ENCODE results near the gene SRGAP1. TPM values are rescaled to one million over a fixed set of nuclear protein-coding genes. Genes with fewer than 3 reads are reported as not detected.
A peak's percentile ranks its signal among the peaks of the same experiment; 100 is the strongest.

SRGAP1 gene
- total and polyA plus RNA-seq, 2 experiments from 2014 or later = 9.2 to 10.8 TPM

- no peak overlapping the region for H3K4me2 ChIP-seq
- H3K9me2 ChIP-seq (replicated peaks; ENCODE audit: insufficient read depth) = no peaks in the 10 kb centered on the region
- no peak overlapping the region for H2AFZ ChIP-seq
- H3K36me3 ChIP-seq (replicated peaks; ENCODE audit: insufficient read depth, low read depth) = no peaks in the 10 kb centered on the region
- no peaks in the 10 kb centered on the region for H3K9me3 ChIP-seq (ENCODE audit: low read depth)
- peaks cover 9% of the 10 kb centered on the region for H3K4me1 ChIP-seq (ENCODE audit: insufficient read depth)
- H3K4me3 ChIP-seq = no peak overlapping the region
- TF ChIP-seq EZH2 (IDR thresholded peaks at IDR 0.05; ENCODE audit: borderline replicate concordance) (no peak), EZH2phosphoT487 (IDR thresholded peaks at IDR 0.05; ENCODE audit: low read depth, severe bottlenecking, unreplicated experiment) (no peak), CTCF (IDR thresholded peaks at IDR 0.05; ENCODE audit: poor library complexity) (no peak)
- DNase-seq (ENCODE audit: low spot score) = no peak
- peaks cover 29% of the 10 kb centered on the region for H3K79me2 ChIP-seq
- H3K27ac ChIP-seq = no peak overlapping the region
- peaks cover 5% of the 10 kb centered on the region for H4K20me1 ChIP-seq (ENCODE audit: insufficient read depth, poor library complexity, severe bottlenecking)
- no peaks in the 10 kb centered on the region for H3K27me3 ChIP-seq
These were observed 101.3 kb downstream of the SRGAP1 start for GRCh38 chr12:63945777-63946176.

GRCh38 chr12:63948211-63948610 is 103.7 kb downstream of the SRGAP1 start:
- no peak overlapping the region for H2AFZ ChIP-seq
- no peaks in the 10 kb centered on the region for H4K20me1 ChIP-seq (ENCODE audit: insufficient read depth, poor library complexity, severe bottlenecking)
- no peak for DNase-seq (ENCODE audit: low spot score)
- H3K9me2 ChIP-seq (replicated peaks; ENCODE audit: insufficient read depth) = no peaks in the 10 kb centered on the region
- no peaks in the 10 kb centered on the region for H3K36me3 ChIP-seq (replicated peaks; ENCODE audit: insufficient read depth, low read depth)
- H3K4me1 ChIP-seq (ENCODE audit: insufficient read depth) = peaks cover 9% of the 10 kb centered on the region
- no peak overlapping the region for H3K4me2 ChIP-seq
- no peak overlapping the region for H3K27ac ChIP-seq
- H3K27me3 ChIP-seq = no peaks in the 10 kb centered on the region
- TF ChIP-seq EZH2 (IDR thresholded peaks at IDR 0.05; ENCODE audit: borderline replicate concordance) (no peak), EZH2phosphoT487 (IDR thresholded peaks at IDR 0.05; ENCODE audit: low read depth, severe bottlenecking, unreplicated experiment) (no peak), CTCF (IDR thresholded peaks at IDR 0.05; ENCODE audit: poor library complexity) (no peak)
- no peaks in the 10 kb centered on the region for H3K9me3 ChIP-seq (ENCODE audit: low read depth)
- peaks cover 28% of the 10 kb centered on the region for H3K79me2 ChIP-seq
- no peak overlapping the region for H3K4me3 ChIP-seq

- Histone ChIP-seq H3K9me2 (replicated peaks; ENCODE audit: insufficient read depth) (no peaks in the 10 kb centered on the region), H3K79me2 (peaks cover 26% of the 10 kb centered on the region), H3K4me1 (ENCODE audit: insufficient read depth) (peaks cover 9% of the 10 kb centered on the region), H3K4me3 (no peak overlapping the region), H3K27me3 (no peaks in the 10 kb centered on the region), H3K27ac (no peak overlapping the region), H4K20me1 (ENCODE audit: insufficient read depth, poor library complexity, severe bottlenecking) (no peaks in the 10 kb centered on the region), H2AFZ (no peak overlapping the region), H3K4me2 (peak overlapping the region; percentile 17), H3K36me3 (replicated peaks; ENCODE audit: insufficient read depth, low read depth) (no peaks in the 10 kb centered on the region), H3K9me3 (ENCODE audit: low read depth) (no peaks in the 10 kb centered on the region)
- WGBS (ENCODE audit: low lambda C conversion rate, missing lambda C conversion rate) = 55% methylated on average over 2 of the region's 2 CpGs
- no peak for TF ChIP-seq EZH2 (IDR thresholded peaks at IDR 0.05; ENCODE audit: borderline replicate concordance)
- TF ChIP-seq EZH2phosphoT487 (IDR thresholded peaks at IDR 0.05; ENCODE audit: low read depth, severe bottlenecking, unreplicated experiment) = no peak
- no peak for TF ChIP-seq CTCF (IDR thresholded peaks at IDR 0.05; ENCODE audit: poor library complexity)
- DNase-seq (ENCODE audit: low spot score) = no peak
These were observed 105.4 kb downstream of the SRGAP1 start for GRCh38 chr12:63949902-63950301.

GRCh38 chr12:63952995-63953394 is 108.5 kb downstream of the SRGAP1 start:
- no peak for TF ChIP-seq CTCF (IDR thresholded peaks at IDR 0.05; ENCODE audit: poor library complexity)
- no peak for TF ChIP-seq EZH2phosphoT487 (IDR thresholded peaks at IDR 0.05; ENCODE audit: low read depth, severe bottlenecking, unreplicated experiment)
- no peak for TF ChIP-seq EZH2 (IDR thresholded peaks at IDR 0.05; ENCODE audit: borderline replicate concordance)
- no peak overlapping the region for H3K4me3 ChIP-seq
- no peaks in the 10 kb centered on the region for H3K27me3 ChIP-seq
- 52% methylated on average over 1 of the region's 1 CpG for WGBS (ENCODE audit: low lambda C conversion rate, missing lambda C conversion rate)
- H3K36me3 ChIP-seq (replicated peaks; ENCODE audit: insufficient read depth, low read depth) = no peaks in the 10 kb centered on the region
- H2AFZ ChIP-seq = no peak overlapping the region
- H3K9me3 ChIP-seq (ENCODE audit: low read depth) = no peaks in the 10 kb centered on the region
- H3K4me2 ChIP-seq = no peak overlapping the region
- H3K79me2 ChIP-seq = peaks cover 26% of the 10 kb centered on the region
- H3K9me2 ChIP-seq (replicated peaks; ENCODE audit: insufficient read depth) = no peaks in the 10 kb centered on the region
- H3K27ac ChIP-seq = no peak overlapping the region
- H4K20me1 ChIP-seq (ENCODE audit: insufficient read depth, poor library complexity, severe bottlenecking) = no peaks in the 10 kb centered on the region
- DNase-seq (ENCODE audit: low spot score) = no peak
- H3K4me1 ChIP-seq (ENCODE audit: insufficient read depth) = peaks cover 9% of the 10 kb centered on the region
